ENCODE measurements around the gene TRAF7. TPM values are rescaled to one million over a fixed set of nuclear protein-coding genes. Genes with fewer than 3 reads are reported as not detected.

Gene TRAF7
- total RNA-seq, 1 donor from 2014 or later, result 39.6 TPM

GRCh38 chr16:2176047-2176446 is 20.5 kb downstream of the TRAF7 start:
- no peaks in the 10 kb centered on the region for H3K4me1 ChIP-seq
- intact Hi-C loops (cut with DNase I), result no loop called here
- H3K27me3 ChIP-seq, result no peaks in the 10 kb centered on the region
- no peak for DNase-seq (ENCODE audit: low spot score in 2 of 2)
- TF ChIP-seq CTCF (IDR thresholded peaks at IDR 0.05), result no peak
- no peak overlapping the region for H3K4me3 ChIP-seq
- peaks cover 43 to 71% of the 10 kb centered on the region in 2 donors for H3K36me3 ChIP-seq
- H3K9me3 ChIP-seq, result no peaks in the 10 kb centered on the region
- no peak overlapping the region for H3K27ac ChIP-seq

DNA sequence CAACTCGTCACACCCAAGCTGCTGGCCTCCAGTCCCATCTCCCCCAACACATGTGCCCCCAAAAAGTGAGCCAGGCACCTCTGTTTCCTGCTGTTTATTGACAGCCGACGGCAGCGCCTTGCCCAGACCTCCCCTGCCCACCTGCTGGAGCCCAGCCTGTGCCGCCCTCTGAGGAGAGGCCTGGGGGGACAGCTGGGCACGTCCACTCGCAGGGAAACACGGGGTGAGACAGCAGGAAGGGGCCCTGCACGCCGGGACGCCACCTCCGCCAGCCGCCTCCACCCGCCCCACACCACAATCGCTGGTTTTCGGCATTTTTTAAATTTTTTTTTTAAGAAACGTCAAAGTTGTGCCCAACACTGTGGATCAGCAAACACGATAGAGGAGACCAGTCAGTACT is 21.5 kb downstream of the TRAF7 start:
- no peak for DNase-seq (ENCODE audit: low spot score in 2 of 2)
- H3K9me3 ChIP-seq, result no peaks in the 10 kb centered on the region
- intact Hi-C loops (cut with DNase I), result no loop called here
- no peak overlapping the region for H3K27ac ChIP-seq
- H3K27me3 ChIP-seq, result no peaks in the 10 kb centered on the region
- H3K4me3 ChIP-seq, result no peak overlapping the region
- peaks cover 40 to 60% of the 10 kb centered on the region in 2 donors for H3K36me3 ChIP-seq
- H3K4me1 ChIP-seq, result no peaks in the 10 kb centered on the region
- TF ChIP-seq CTCF (IDR thresholded peaks at IDR 0.05), result no peak

DNA sequence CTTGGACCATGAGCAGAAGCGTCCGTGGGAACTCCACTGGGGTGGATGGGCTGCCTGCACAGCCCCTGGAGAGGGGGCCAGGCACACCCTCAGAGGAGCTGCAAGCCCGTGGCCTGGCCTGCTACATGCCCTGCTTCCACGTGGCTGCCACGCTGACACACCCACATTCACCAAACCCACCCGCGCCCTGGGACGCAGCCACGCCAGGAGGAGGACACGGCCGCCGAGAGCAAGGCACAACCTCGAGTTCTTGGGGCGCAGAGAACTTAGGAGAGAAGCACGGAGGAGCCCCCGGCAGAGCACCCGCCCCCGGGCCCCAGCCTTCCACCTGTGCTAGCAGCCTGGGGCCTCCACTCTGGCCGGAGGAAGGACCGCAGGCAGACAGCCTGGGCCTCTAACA is 22.0 kb downstream of the TRAF7 start:
- H3K27ac ChIP-seq, result no peak overlapping the region
- H3K9me3 ChIP-seq, result no peaks in the 10 kb centered on the region
- no peaks in the 10 kb centered on the region for H3K4me1 ChIP-seq
- DNase-seq (ENCODE audit: low spot score in 2 of 2), result no peak
- TF ChIP-seq CTCF (IDR thresholded peaks at IDR 0.05), result no peak
- H3K4me3 ChIP-seq, result no peak overlapping the region
- peaks cover 36 to 56% of the 10 kb centered on the region in 2 donors for H3K36me3 ChIP-seq
- H3K27me3 ChIP-seq, result no peaks in the 10 kb centered on the region
- intact Hi-C loops (cut with DNase I), result no loop called here

DNA sequence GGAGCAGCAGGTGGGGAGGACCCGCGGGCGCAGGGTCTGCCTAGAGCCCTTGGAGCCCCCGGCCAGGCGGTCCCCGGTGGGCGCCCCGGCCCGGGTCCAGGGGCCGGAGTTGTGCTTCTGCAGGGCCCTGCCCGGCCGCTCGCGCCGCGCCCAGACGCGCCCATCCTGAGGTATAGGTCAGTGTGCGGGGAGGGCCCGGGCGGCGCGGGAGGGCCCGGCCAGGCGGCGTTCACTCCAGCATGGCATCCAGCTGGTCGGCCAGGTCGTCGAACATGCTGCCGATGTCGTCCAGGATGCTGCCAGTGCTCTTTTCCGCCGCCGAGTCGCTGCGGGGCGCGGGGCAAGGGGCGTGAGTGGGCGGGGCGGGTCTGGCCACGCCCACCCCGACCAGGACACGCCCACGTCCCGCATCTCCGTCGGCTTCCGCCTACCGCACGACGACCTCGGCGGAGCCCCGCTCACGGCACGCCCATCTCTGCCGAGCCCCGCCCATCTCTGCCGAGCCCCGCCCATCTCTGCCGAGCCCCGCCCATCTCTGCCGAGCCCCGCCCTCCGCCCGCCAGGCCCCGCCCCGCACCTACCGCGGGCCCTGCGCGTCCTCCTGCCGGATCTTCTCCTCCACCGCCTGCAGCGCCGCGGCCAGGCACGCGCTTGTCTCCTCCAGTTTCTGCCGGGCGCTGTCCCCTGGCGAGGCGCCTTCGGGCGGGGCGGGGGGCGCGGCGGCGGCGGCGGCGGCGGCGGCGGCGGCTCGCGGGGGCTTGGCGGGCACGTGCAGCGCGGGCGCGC is 22.9 kb downstream of the TRAF7 start:
- TF ChIP-seq CTCF (IDR thresholded peaks at IDR 0.05), result no peak
- Histone ChIP-seq H3K27ac (no peak overlapping the region), H3K36me3 (peaks cover 28 to 46% of the 10 kb centered on the region in 2 donors), H3K4me3 (no peak overlapping the region), H3K4me1 (no peaks in the 10 kb centered on the region), H3K9me3 (no peaks in the 10 kb centered on the region), H3K27me3 (no peaks in the 10 kb centered on the region)
- no peak for DNase-seq (ENCODE audit: low spot score in 2 of 2)
- intact Hi-C loops (cut with DNase I), result no loop called here

- no peaks in the 10 kb centered on the region for H3K4me1 ChIP-seq
- TF ChIP-seq CTCF (IDR thresholded peaks at IDR 0.05), result no peak
- intact Hi-C loops (cut with DNase I), result no loop called here
- H3K4me3 ChIP-seq, result no peak overlapping the region
- DNase-seq (ENCODE audit: low spot score in 2 of 2), result no peak
- H3K9me3 ChIP-seq, result no peaks in the 10 kb centered on the region
- H3K36me3 ChIP-seq, result peaks cover 22 to 40% of the 10 kb centered on the region in 2 donors
- H3K27ac ChIP-seq, result no peak overlapping the region
- no peaks in the 10 kb centered on the region for H3K27me3 ChIP-seq
Observed at GRCh38 chr16:2179107-2179501, 23.5 kb downstream of the TRAF7 start.

Measured in ascending aorta (tissue), 2 donors.